CD4-positive, CD25-positive, alpha-beta regulatory T cell (primary cell): ENCODE data around the gene NYAP1. TPM values are rescaled to one million over a fixed set of nuclear protein-coding genes. Genes with fewer than 3 reads are reported as not detected.

ENCODE experiments used
- ATAC-seq, 2 donors: fragments of 150-1000 bp; cut with Tn5 transposase; one replicate each; pipeline ENCODE4 v1.10.0; 2021; ENCODE audit warnings: low read depth in 2 of 2, moderate number of reproducible peaks in 2 of 2, moderate library complexity in 1 of 2
- DNase-seq, 3 donors: peaks; one replicate each; pipeline versions ENCODE4 v3.0.0 to v3.0.0-alpha.2; 2012 to 2022; ENCODE audit warnings: mixed read lengths in 1 of 3
- H3K27ac ChIP-seq: one replicate; pipeline ENCODE4 v1.7.0; 2013; ENCODE audit warnings: mild to moderate bottlenecking, low read length; ENCODE audit not compliant: insufficient read depth, poor library complexity, severe bottlenecking
- H3K27me3 ChIP-seq: one replicate; pipeline ENCODE4 v1.7.0; 2013; ENCODE audit warnings: low read length; ENCODE audit not compliant: control insufficient read depth, insufficient read depth
- H3K36me3 ChIP-seq: one replicate; pipeline ENCODE4 v1.7.0; 2013; ENCODE audit warnings: mild to moderate bottlenecking, low read length, moderate library complexity; ENCODE audit not compliant: control insufficient read depth, insufficient read depth
- H3K4me1 ChIP-seq: 2 replicates; pipeline ENCODE4 v1.7.0; 2013; ENCODE audit warnings: mild to moderate bottlenecking, low read length; ENCODE audit not compliant: insufficient read depth, control insufficient read depth, poor library complexity, severe bottlenecking
- H3K4me3 ChIP-seq: one replicate; pipeline ENCODE4 v1.7.0; 2013; ENCODE audit warnings: low read depth, mild to moderate bottlenecking, low read length, moderate library complexity
- H3K9me3 ChIP-seq, 2 experiments: 1 replicate in 1 of 2; 2 replicates in 1 of 2; pipeline ENCODE4 v1.7.0; 2013; ENCODE audit warnings: low read length in 2 of 2, mild to moderate bottlenecking in 1 of 2, moderate library complexity in 1 of 2; ENCODE audit not compliant: control insufficient read depth in 2 of 2
- H3K27ac Mint-ChIP-seq, 3 donors: one replicate each; pipeline ENCODE4 v1.8.0; 2020 to 2022; ENCODE audit warnings: mild to moderate bottlenecking in 3 of 3, mixed read lengths in 3 of 3, moderate library complexity in 2 of 3
- H3K27me3 Mint-ChIP-seq: one replicate; pipeline ENCODE4 v1.8.0; 2022; ENCODE audit warnings: mild to moderate bottlenecking, mixed read lengths
- H3K36me3 Mint-ChIP-seq: one replicate; pipeline ENCODE4 v1.8.0; 2020; ENCODE audit warnings: mixed read lengths
- H3K4me1 Mint-ChIP-seq, 4 donors: one replicate each; pipeline ENCODE4 v1.8.0; 2020 to 2022; ENCODE audit warnings: mixed read lengths in 4 of 4, mild to moderate bottlenecking in 1 of 4
- H3K4me3 Mint-ChIP-seq, 4 donors: one replicate each; pipeline ENCODE4 v1.8.0; 2020 to 2022; ENCODE audit warnings: mild to moderate bottlenecking in 4 of 4, mixed read lengths in 4 of 4, moderate library complexity in 3 of 4
- H3K9me3 Mint-ChIP-seq, 7 donors: one replicate each; pipeline ENCODE4 v1.8.0; 2020 to 2022; ENCODE audit warnings: mixed read lengths in 7 of 7, mild to moderate bottlenecking in 3 of 7, moderate library complexity in 2 of 7
- polyA plus RNA-seq, 4 donors: library from polyadenylated mRNA; unstranded; fragments of 300-500 nt; fragmentation: Illumina TruSeq; gene quantifications; one replicate each; pipeline ENCODE4 v1.2.3, GENCODE V29; 2021
- total RNA-seq: library from RNA; stranded (reverse); gene quantifications from one replicate; pipeline ENCODE4 v1.2.3, GENCODE V29; 2022

Gene NYAP1
- total and polyA plus RNA-seq, 5 donors from 2014 or later, result 0.89 TPM; not detected in 4

DNA sequence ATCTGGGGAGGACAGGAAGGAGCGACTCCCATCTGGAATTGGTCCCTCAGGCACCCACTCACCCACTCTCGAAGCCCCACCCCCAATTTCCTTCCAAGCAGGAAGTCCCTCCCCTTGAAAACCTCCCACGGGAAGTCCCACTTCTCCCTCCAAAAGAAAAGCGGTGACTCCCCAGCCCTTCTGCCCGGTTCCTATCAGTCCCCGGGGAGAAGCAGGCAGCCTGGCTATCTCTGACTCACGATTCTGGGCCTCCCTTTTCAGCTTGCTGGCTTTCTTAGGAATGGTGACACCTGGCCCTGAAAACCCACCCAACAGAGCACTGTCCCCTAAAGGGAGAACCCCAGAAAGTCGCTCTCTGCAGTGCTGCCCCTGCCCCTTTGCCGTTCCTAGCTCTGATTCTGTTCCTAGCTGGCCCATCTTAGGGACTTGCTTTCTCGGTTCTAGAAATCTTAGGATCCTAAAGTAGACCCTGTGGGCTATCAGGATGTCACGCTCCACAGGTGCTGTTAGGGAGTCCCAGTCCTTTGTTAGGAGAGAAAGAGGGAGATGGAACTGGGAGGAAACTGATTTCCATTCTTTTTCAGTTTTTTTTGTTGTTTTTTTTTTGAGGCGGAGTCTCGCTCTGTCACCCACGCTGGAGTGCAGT lies 10.8 kb upstream of the NYAP1 start:
- DNase-seq, result no peak
- H3K36me3 Mint-ChIP-seq, result peaks cover 15% of the 10 kb centered on the region
- peak overlapping the region; percentile 15 to 60 (median 38) for H3K4me3 Mint-ChIP-seq

DNA sequence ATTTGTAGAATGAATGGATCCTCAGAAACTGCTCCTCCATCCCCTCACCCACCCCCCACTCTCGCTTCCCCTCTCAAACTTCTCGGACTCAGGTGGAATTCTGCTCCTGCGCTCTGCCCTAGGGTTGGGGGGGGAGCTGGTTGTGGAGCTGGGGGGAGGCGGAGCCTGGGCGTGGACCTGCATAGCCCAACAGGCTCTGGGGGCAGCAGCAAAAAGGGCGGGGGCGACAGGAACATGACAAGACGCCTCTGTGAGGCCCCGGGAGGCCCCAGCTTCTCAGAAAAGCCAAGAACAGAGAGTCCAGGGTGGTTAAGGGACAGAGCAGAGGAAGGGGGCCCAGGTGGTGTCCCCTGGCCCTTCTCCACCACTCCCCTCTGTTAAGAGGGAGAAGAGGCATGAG lies 8.2 kb upstream of the NYAP1 start:
- Mint-ChIP-seq H3K9me3 (peaks cover 0 to 2% (median 0%) of the 10 kb centered on the region in 7 donors), H3K4me3 (peak overlapping the region; percentile 86 to 97 (median 94)), H3K36me3 (peaks cover 14% of the 10 kb centered on the region), H3K27ac (peak overlapping the region; percentile 93 to 95 (median 95)), H3K27me3 (peaks cover 8% of the 10 kb centered on the region), H3K4me1 (peaks cover 0 to 56% (median 30%) of the 10 kb centered on the region in 4 donors)
- DNase-seq (no peak), ATAC-seq (no peak)
- Histone ChIP-seq H3K9me3 (no peaks in the 10 kb centered on the region), H3K36me3 (peaks cover 29% of the 10 kb centered on the region), H3K27ac (peak overlapping the region; percentile 69), H3K4me1 (peaks cover 61% of the 10 kb centered on the region), H3K27me3 (no peaks in the 10 kb centered on the region), H3K4me3 (peak overlapping the region; percentile 44)

More for the DNA sequence above, 10.8 kb upstream of the NYAP1 start:
- Histone ChIP-seq H3K9me3 (no peaks in the 10 kb centered on the region), H3K27me3 (no peaks in the 10 kb centered on the region), H3K27ac (peak overlapping the region; percentile 57), H3K4me3 (no peak overlapping the region), H3K36me3 (peaks cover 32% of the 10 kb centered on the region), H3K4me1 (peaks cover 61% of the 10 kb centered on the region)
- H3K9me3 Mint-ChIP-seq, result peaks cover 0 to 1% (median 0%) of the 10 kb centered on the region in 7 donors
- peaks cover 0 to 65% (median 30%) of the 10 kb centered on the region in 4 donors for H3K4me1 Mint-ChIP-seq
- H3K27me3 Mint-ChIP-seq, result no peaks in the 10 kb centered on the region
- H3K27ac Mint-ChIP-seq, result peak overlapping the region in 2 of 3 donors; percentile 69 to 76
- no peak for ATAC-seq

DNA sequence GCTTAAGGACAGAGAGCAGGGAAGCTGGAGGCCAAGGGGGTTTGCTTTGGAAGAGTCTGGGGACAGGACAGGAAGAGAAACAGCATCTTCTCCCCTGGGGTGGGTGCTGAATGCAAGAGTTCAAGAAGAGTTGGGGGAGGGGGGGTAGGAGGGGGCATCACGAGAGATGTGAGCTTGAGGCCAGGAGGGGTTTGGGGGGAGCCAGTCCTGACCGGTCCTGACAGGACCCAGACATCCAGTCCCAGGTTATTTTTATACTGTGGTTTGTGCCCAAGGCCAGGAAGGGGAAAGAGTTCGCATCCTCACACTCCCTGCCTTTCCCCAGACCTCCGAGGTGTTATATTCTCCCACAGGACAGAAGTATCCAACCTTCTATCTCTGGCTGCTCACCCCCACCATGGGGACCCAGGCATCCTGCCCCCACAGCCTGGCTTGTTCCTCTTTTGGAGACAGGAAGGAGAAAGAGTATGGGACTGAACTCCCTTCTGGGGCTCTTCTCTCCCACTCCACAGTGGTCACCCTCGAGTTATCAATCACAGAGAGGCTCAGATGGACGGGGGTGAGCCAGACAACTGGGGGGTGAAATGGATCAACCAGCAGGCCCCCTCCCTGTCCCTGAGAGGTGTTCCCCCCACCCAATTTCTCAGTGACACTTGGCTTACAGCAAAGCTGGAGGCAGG lies 7.5 kb upstream of the NYAP1 start:
- H3K36me3 ChIP-seq, result peaks cover 26% of the 10 kb centered on the region
- peaks cover 0 to 53% (median 30%) of the 10 kb centered on the region in 4 donors for H3K4me1 Mint-ChIP-seq

DNA sequence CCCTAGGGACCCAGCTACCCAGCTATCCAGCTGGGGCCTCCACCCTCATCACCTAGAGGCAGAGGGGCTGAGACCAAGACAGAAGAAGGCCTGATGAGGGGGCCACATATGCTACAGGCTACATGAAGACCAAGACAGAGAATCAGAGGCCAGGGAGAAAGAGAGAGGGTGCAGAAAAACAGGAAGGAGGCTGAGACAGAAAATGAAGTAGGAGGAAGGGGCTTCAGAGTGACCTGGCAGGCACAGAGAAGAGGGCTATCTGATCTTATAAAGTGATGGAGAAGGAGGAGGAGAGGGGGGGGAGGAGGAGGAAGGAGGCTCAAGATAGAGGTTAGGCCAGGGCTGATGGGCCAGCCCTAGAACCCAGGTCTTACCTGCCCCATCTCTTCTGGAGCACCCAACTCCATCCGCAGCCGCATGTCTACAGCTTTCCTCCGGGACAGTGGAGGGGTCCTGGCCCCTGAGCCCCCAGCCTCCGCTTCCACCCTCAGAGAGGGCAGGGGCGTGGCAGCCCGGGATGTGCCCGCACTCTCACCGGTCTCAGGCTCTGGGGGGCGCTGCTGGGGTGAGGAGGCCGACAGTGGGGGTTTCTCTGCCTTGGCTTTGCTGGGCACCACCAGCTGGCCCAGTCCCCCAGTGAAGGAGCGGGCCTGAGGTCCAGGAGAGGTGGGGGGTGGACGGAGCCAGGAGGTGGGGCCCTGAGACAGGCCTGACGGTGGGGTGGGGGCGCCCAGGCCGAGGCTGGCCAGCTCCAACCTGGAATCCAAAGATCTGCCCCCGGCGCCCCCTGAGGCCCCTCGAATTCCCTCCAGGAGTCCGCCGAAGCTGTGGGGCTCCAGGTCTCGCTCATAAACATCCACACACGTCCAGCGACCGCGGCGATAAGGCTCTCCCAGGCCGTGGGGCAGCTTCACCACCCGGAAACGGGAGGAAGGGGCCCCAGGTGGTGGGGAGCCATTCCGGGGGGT lies 6.5 kb upstream of the NYAP1 start:
- ATAC-seq (no peak), DNase-seq (peak in 1 of 3 donors; percentile 40)
- H3K36me3 Mint-ChIP-seq, result peaks cover 8% of the 10 kb centered on the region
- H3K27ac Mint-ChIP-seq, result peak overlapping the region; percentile 95 to 97 (median 95)
- Histone ChIP-seq H3K4me3 (peak overlapping the region; percentile 66), H3K27me3 (no peaks in the 10 kb centered on the region), H3K27ac (peak overlapping the region; percentile 79), H3K36me3 (peaks cover 20% of the 10 kb centered on the region), H3K4me1 (peaks cover 63% of the 10 kb centered on the region), H3K9me3 (no peaks in the 10 kb centered on the region)
- H3K4me3 Mint-ChIP-seq, result peak overlapping the region; percentile 92 to 97 (median 94)
- H3K4me1 Mint-ChIP-seq, result peaks cover 0 to 58% (median 32%) of the 10 kb centered on the region in 4 donors
- peaks cover 0 to 2% (median 0%) of the 10 kb centered on the region in 7 donors for H3K9me3 Mint-ChIP-seq
- H3K27me3 Mint-ChIP-seq, result peaks cover 8% of the 10 kb centered on the region

More for the DNA sequence above, 7.5 kb upstream of the NYAP1 start:
- DNase-seq (no peak), ATAC-seq (no peak)
- Histone ChIP-seq H3K4me1 (peaks cover 61% of the 10 kb centered on the region), H3K27me3 (no peaks in the 10 kb centered on the region), H3K9me3 (no peaks in the 10 kb centered on the region), H3K4me3 (peak overlapping the region; percentile 66), H3K27ac (peak overlapping the region; percentile 69)
- Mint-ChIP-seq H3K4me3 (peak overlapping the region; percentile 86 to 97 (median 94)), H3K36me3 (peaks cover 11% of the 10 kb centered on the region), H3K9me3 (peaks cover 0 to 2% (median 0%) of the 10 kb centered on the region in 7 donors), H3K27ac (peak overlapping the region; percentile 95), H3K27me3 (peaks cover 8% of the 10 kb centered on the region)

DNA sequence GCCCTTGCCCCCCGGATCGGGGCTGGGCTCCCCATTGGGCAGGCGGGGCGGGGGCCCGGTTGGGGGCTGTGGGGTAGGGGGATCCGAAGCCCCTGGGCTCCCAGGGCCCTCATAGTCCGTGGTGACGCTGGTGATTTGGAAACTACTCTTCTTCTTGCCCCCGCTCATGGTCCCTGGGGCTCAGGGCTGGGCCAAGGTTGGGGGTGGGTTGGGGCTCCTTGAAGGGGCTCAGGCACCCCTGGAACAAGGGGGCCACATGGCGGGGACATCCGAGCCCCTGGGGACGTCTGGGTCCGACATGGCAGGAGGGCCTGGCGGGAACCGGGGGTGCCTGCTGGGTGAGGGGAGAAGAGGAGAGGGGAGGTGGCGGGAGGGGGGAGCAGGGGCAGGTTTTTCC lies 5.9 kb upstream of the NYAP1 start:
- ATAC-seq (no peak), DNase-seq (no peak)
- peaks cover 8% of the 10 kb centered on the region for H3K27me3 Mint-ChIP-seq
- H3K4me1 Mint-ChIP-seq, result peaks cover 0 to 61% (median 34%) of the 10 kb centered on the region in 4 donors
- H3K4me3 Mint-ChIP-seq, result peak overlapping the region; percentile 92 to 97 (median 96)
- peaks cover 0 to 2% (median 0%) of the 10 kb centered on the region in 7 donors for H3K9me3 Mint-ChIP-seq
- H3K27me3 ChIP-seq, result no peaks in the 10 kb centered on the region
- peaks cover 17% of the 10 kb centered on the region for H3K36me3 ChIP-seq
- peak overlapping the region in 2 of 3 donors; percentile 82 to 86 for H3K27ac Mint-ChIP-seq
- no peaks in the 10 kb centered on the region for H3K9me3 ChIP-seq
- peaks cover 8% of the 10 kb centered on the region for H3K36me3 Mint-ChIP-seq
- peaks cover 65% of the 10 kb centered on the region for H3K4me1 ChIP-seq
- H3K27ac ChIP-seq, result peak overlapping the region; percentile 79
- H3K4me3 ChIP-seq, result peak overlapping the region; percentile 86

DNA sequence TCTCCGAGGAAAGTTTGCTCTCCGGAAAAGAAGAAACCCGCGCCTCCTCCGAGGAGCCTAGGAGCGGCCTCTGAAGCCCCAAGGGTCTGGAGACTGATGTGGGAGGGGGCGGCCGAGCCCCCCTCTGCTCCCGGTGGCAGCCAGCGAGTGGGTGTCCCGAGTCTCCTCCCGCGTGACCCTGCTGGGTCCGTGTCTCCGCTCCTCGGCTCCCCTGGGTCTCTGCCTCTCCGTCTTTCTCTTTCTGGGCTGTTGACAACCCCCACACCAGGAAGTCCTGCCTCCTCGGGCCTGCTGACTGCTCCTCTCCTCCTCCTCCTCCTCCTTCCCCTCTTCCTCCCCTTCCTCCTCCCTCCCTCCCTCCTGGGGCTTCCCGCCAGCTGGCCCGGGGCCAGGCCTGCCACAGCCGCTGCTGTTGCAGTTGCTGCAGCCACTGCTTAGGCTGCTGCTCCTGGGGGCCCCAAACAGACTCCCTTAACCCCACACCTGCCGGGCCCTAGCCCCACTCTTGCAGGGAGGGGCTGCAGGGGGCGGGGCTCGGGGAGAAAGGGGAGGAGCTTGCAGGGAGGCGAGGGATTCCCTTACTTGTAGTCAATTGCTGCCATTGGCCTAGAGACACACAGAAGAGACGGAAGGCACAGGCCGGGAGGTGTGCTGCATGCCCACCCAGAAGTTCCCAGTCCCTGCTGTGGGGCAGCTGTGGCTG lies 4.6 kb upstream of the NYAP1 start, which contains the start of gene TSC22D4:
TSS of gene TSC22D4 (minus strand) at position 257 of the 703 bp plus-strand sequence. CDS start 1,176 bp downstream, outside the sequence.
- peak; percentile 77 to 78 for ATAC-seq
- H3K9me3 ChIP-seq, result no peaks in the 10 kb centered on the region
- peaks cover 0 to 51% (median 26%) of the 10 kb centered on the region in 4 donors for H3K4me1 Mint-ChIP-seq
- H3K36me3 ChIP-seq, result peaks cover 9% of the 10 kb centered on the region
- H3K4me1 ChIP-seq, result peaks cover 61% of the 10 kb centered on the region
- H3K4me3 ChIP-seq, result peak within 1 kb of the TSS; percentile 86
- H3K9me3 Mint-ChIP-seq, result peaks cover 0 to 2% (median 0%) of the 10 kb centered on the region in 7 donors
- DNase-seq, result peak; percentile 86 to 93 (median 90)
- H3K27ac ChIP-seq, result peak within 1 kb of the TSS; percentile 79
- peak within 1 kb of the TSS; percentile 92 to 96 (median 96) for H3K4me3 Mint-ChIP-seq
- peaks cover 8% of the 10 kb centered on the region for H3K27me3 Mint-ChIP-seq
- H3K27ac Mint-ChIP-seq, result peak within 1 kb of the TSS; percentile 85 to 86 (median 86)
- no peaks in the 10 kb centered on the region for H3K27me3 ChIP-seq
- H3K36me3 Mint-ChIP-seq, result peaks cover 8% of the 10 kb centered on the region
